Smooth muscle cell (in vitro differentiated cells): ENCODE results near the gene NUDT14. TPM values are rescaled to one million over a fixed set of nuclear protein-coding genes. Genes with fewer than 3 reads are reported as not detected.

Experiments
- DNase-seq: peaks from one replicate; lab custom pipeline; 2025; ENCODE audit not compliant: unreplicated experiment; lab: John Stamatoyannopoulos, UW
- H2AFZ ChIP-seq: fragments of 200-600 bp; sonication (generic); 2 replicates; pipeline ENCODE4 v1.6.0; 2016; ENCODE audit warnings: antibody characterized with exemption, low read depth, mild to moderate bottlenecking
- H3F3A ChIP-seq: fragments of 200-600 bp; sonication (generic); 2 replicates; pipeline ENCODE4 v1.6.0; 2017; ENCODE audit warnings: antibody characterized with exemption, low read depth
- H3K27ac ChIP-seq: fragments of 200-600 bp; sonication (generic); 2 replicates; pipeline ENCODE4 v1.5.1; 2016; ENCODE audit warnings: low read depth, mild to moderate bottlenecking
- H3K27me3 ChIP-seq: fragments of 200-600 bp; sonication (generic); 2 replicates; pipeline ENCODE4 v1.6.1; 2016; ENCODE audit warnings: low read depth, mild to moderate bottlenecking
- H3K36me3 ChIP-seq: fragments of 200-600 bp; sonication (generic); 2 replicates; pipeline ENCODE4 v1.5.1; 2016; ENCODE audit warnings: low read depth
- H3K4me1 ChIP-seq: fragments of 200-600 bp; sonication (generic); 2 replicates; pipeline ENCODE4 v1.5.1; 2016; ENCODE audit warnings: low read depth
- H3K4me2 ChIP-seq: fragments of 200-600 bp; sonication (generic); 2 replicates; pipeline ENCODE4 v1.6.0; 2016; ENCODE audit warnings: mild to moderate bottlenecking
- H3K4me3 ChIP-seq: fragments of 200-600 bp; sonication (generic); 2 replicates; pipeline ENCODE4 v1.5.1; 2016; ENCODE audit warnings: mild to moderate bottlenecking
- H3K79me2 ChIP-seq: fragments of 200-600 bp; sonication (generic); 2 replicates; pipeline ENCODE4 v1.6.0; 2016; ENCODE audit warnings: low read depth, mild to moderate bottlenecking
- H3K9ac ChIP-seq: fragments of 200-600 bp; sonication (generic); 2 replicates; pipeline ENCODE4 v1.6.0; 2016; ENCODE audit warnings: low read depth
- H3K9me3 ChIP-seq: fragments of 200-600 bp; sonication (generic); replicated peaks from 2 replicates; pipeline ENCODE4 v1.5.1; 2016; ENCODE audit warnings: low read depth
- H4K20me1 ChIP-seq: fragments of 200-600 bp; sonication (generic); 2 replicates; pipeline ENCODE4 v1.6.0; 2016; ENCODE audit warnings: low read depth
- whole genome bisulfite sequencing: methylation state at CpG from one replicate; pipeline ENCODE4 v1.1.7; 2016; ENCODE audit warnings: low lambda C conversion rate; 5-methylcytosine and 5-hydroxymethylcytosine counted together
- polyA plus RNA-seq: library from polyadenylated mRNA; unstranded; fragments of >200 nt; fragmentation: Nextera tagmentation; extraction: Ambion mirVana; gene quantifications from 2 replicates; pipeline ENCODE4 v1.2.1, GENCODE V29; 2016
- total RNA-seq: library from RNA; depleted of rRNA; stranded (reverse); fragments of >200 nt; gene quantifications from 2 replicates; pipeline ENCODE4 v1.2.3, GENCODE V29; 2014
- TF ChIP-seq, protein P1 (sequence below): fragments of 200-600 bp; sonication (generic); IDR thresholded peaks from 2 replicates; pipeline ENCODE4 v1.5.1; 2017; ENCODE audit warnings: borderline replicate concordance, mild to moderate bottlenecking, antibody characterized with exemption; ENCODE audit not compliant: insufficient read depth, poor library complexity, severe bottlenecking

NUDT14 gene
- total and polyA plus RNA-seq, 2 experiments from 2014 or later = 7.9 to 30.7 TPM

DNA sequence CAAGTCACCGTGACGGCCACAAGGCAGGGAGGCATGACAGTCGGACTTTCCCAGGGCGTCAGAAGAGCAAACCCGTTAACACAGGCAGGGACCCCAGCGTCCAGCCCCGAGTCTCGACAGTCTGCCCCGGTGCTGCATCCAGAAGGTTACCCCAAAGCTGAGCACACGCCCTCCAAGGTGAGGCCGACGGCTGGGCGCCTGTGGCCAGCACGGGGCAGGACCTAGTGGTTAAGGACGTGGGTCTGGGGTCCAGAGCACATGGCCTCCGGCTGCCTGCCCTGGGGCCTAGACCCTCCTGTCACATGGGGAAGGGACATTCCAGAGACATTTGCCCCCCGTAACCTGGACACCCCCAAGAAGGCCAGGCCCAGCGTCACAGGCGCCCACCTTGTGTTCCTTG lies 37.5 kb upstream of the NUDT14 start:
- no peaks in the 10 kb centered on the region for H3K79me2 ChIP-seq
- H4K20me1 ChIP-seq = peaks cover 17% of the 10 kb centered on the region
- TF ChIP-seq, protein P1, sequence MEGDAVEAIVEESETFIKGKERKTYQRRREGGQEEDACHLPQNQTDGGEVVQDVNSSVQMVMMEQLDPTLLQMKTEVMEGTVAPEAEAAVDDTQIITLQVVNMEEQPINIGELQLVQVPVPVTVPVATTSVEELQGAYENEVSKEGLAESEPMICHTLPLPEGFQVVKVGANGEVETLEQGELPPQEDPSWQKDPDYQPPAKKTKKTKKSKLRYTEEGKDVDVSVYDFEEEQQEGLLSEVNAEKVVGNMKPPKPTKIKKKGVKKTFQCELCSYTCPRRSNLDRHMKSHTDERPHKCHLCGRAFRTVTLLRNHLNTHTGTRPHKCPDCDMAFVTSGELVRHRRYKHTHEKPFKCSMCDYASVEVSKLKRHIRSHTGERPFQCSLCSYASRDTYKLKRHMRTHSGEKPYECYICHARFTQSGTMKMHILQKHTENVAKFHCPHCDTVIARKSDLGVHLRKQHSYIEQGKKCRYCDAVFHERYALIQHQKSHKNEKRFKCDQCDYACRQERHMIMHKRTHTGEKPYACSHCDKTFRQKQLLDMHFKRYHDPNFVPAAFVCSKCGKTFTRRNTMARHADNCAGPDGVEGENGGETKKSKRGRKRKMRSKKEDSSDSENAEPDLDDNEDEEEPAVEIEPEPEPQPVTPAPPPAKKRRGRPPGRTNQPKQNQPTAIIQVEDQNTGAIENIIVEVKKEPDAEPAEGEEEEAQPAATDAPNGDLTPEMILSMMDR = no peak
- no peaks in the 10 kb centered on the region for H3K9me3 ChIP-seq
- no peaks in the 10 kb centered on the region for H3K4me1 ChIP-seq
- no peak overlapping the region for H3K9ac ChIP-seq
- H3K4me3 ChIP-seq = no peak overlapping the region
- H3K4me2 ChIP-seq = no peak overlapping the region
- H3K36me3 ChIP-seq = no peaks in the 10 kb centered on the region
- no peaks in the 10 kb centered on the region for H3F3A ChIP-seq
- H3K27ac ChIP-seq = no peak overlapping the region
- 97% methylated on average over 19 of the region's 19 CpGs for WGBS
- no peak for DNase-seq
- H3K27me3 ChIP-seq = no peaks in the 10 kb centered on the region
- H2AFZ ChIP-seq = no peak overlapping the region

DNA sequence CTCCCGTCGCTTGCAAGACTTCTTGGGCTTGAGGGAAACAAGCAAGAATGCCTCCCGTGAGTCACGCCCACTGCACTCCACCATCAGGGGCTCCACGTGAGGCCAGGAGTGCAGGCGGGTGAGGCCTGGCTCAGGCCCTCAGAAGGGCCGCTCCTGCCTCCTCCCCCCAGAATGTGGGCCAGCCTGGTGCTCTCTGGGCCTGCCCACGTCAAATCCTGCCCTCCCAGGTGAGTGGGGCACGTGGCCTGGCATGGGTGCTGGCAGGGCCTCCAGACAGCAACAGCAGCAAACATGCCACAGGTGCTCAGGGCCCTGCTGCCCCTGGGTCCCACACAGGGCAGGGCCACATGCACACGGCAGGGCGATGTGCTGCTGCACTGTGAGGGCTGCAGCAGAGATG lies 36.7 kb upstream of the NUDT14 start:
- Histone ChIP-seq H3K9ac (no peak overlapping the region), H3K4me1 (no peaks in the 10 kb centered on the region), H3K27ac (no peak overlapping the region), H3K79me2 (no peaks in the 10 kb centered on the region), H3F3A (no peaks in the 10 kb centered on the region), H3K9me3 (no peaks in the 10 kb centered on the region), H2AFZ (no peak overlapping the region), H3K36me3 (no peaks in the 10 kb centered on the region), H3K4me3 (no peak overlapping the region), H4K20me1 (peaks cover 20% of the 10 kb centered on the region), H3K4me2 (no peak overlapping the region), H3K27me3 (no peaks in the 10 kb centered on the region)
- 97% methylated on average over 11 of the region's 11 CpGs for WGBS
- TF ChIP-seq, protein P1 = no peak
- no peak for DNase-seq

DNA sequence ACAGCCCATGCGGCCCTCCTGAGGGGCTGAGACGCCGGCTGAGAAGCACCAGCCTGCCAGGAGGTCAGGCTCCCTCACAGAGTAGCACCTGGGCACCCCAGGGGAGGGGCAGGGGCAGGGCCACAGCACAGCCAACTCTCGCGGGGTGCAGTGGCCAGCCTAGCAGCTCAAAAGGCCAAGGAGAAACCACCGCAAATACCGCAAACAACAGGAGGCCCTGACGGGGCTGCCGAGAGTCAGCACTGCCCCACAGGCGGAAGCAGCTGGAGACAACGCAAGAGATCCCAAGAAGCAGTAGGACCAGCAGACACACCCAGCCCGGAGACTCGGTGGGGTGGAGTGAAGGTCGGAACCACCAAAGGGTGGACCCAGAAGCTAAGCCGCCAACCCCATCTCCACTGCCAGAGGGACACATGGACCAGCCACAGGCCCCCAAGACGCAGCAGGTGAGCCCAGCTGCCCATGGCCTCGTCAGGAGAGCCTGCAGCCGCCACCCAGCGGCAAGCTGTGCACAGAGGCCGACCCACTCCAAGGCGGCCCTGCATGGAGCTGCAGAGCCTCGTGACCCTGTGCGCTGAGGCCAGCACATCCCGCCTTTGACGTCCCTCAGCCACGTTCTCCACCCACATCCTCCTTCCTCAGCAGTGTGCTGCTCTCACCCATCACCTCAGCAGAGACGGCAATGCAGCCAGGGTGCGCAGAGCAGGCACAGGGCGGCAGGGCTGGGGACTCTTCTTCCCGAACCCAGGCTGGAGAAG lies 35.6 kb upstream of the NUDT14 start:
- Histone ChIP-seq H3K79me2 (no peaks in the 10 kb centered on the region), H3K9ac (no peak overlapping the region), H2AFZ (no peak overlapping the region), H4K20me1 (peaks cover 20% of the 10 kb centered on the region), H3K4me2 (no peak overlapping the region), H3K36me3 (no peaks in the 10 kb centered on the region), H3K9me3 (no peaks in the 10 kb centered on the region), H3K27ac (no peak overlapping the region), H3K4me3 (no peak overlapping the region), H3K4me1 (no peaks in the 10 kb centered on the region), H3F3A (no peaks in the 10 kb centered on the region), H3K27me3 (no peaks in the 10 kb centered on the region)
- TF ChIP-seq, protein P1 = no peak
- 96% methylated on average over 30 of the region's 30 CpGs for WGBS
- no peak for DNase-seq

DNA sequence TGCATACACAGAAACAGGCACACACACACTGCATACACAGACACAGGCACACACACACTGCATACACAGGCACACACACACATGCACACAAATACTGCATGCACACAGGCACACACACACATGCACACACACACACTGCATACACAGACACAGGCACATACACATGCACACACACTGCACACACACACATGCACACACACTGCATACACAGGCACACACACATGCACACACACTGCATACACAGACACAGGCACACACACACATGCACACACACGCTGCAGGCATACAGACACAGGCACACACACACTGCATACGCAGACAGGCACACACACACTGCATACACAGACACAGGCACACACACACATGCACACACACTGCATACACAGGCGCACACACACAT lies 34.5 kb upstream of the NUDT14 start:
- no peaks in the 10 kb centered on the region for H3K36me3 ChIP-seq
- peaks cover 20% of the 10 kb centered on the region for H4K20me1 ChIP-seq
- 81% methylated on average over 3 of the region's 3 CpGs for WGBS
- no peak overlapping the region for H3K27ac ChIP-seq
- H3K9ac ChIP-seq = no peak overlapping the region
- H2AFZ ChIP-seq = no peak overlapping the region
- H3K4me3 ChIP-seq = no peak overlapping the region
- H3K79me2 ChIP-seq = no peaks in the 10 kb centered on the region
- H3K4me1 ChIP-seq = no peaks in the 10 kb centered on the region
- no peaks in the 10 kb centered on the region for H3K9me3 ChIP-seq
- H3K27me3 ChIP-seq = no peaks in the 10 kb centered on the region
- no peaks in the 10 kb centered on the region for H3F3A ChIP-seq
- TF ChIP-seq, protein P1 = no peak
- H3K4me2 ChIP-seq = no peak overlapping the region
- no peak for DNase-seq
